KBM-7 (cell line): ENCODE measurements around the gene GSK3B.

Experiments used
- DNase-seq: peaks from one replicate; pipeline ENCODE4 v3.0.0-alpha.2; 2015
- in situ Hi-C: fragments of 300-500 bp; cut with MboI; formaldehyde crosslinking; loops from 2 replicates; pipeline ENCODE4 v1.14.3; 2020; ENCODE audit warnings: low sequenced_read_pairs, low pct_unique_long_range_greater_than_20kb, mixed read lengths

Gene GSK3B

DNA sequence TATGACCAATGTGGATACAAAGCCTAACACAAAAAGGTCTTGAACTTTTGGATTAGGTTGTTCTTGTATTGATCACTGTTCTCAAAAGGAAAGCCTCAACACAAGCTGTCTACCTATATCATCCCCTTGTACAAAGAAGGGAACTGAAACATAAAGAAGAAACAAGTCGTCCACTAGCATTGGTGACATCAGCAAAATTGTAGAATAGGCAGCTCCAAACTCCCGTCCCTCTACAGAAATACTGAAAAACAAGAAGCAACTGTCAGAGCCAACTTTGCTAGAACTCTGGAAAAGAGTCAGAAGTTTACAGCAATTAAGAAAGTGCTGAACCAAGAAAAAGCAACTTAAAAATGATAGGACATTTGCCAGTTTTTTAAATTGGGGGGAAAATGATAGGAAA lies 319.8 kb downstream of the GSK3B start:
- in situ Hi-C loops, result no loop called here
- no peak for DNase-seq
